ENCODE data around the gene ZNF532. TPM values are rescaled to one million over a fixed set of nuclear protein-coding genes. Genes with fewer than 3 reads are reported as not detected.

ZNF532 gene
- total RNA-seq, 1 experiment from 2014 or later = 18.6 TPM

GRCh38 chr18:58862851-58863538 is 1.7 kb upstream of the ZNF532 start:
- no peak for DNase-seq
- Histone ChIP-seq H3K9me3 (no peaks in the 10 kb centered on the region), H3K36me3 (peaks cover 26% of the 10 kb centered on the region), H3K4me3 (peak overlapping the region; percentile 55), H3K27me3 (no peaks in the 10 kb centered on the region)

GRCh38 chr18:58863539-58864145 is 1.0 kb upstream of the ZNF532 start:
- no peaks in the 10 kb centered on the region for H3K27me3 ChIP-seq
- no peaks in the 10 kb centered on the region for H3K9me3 ChIP-seq
- H3K36me3 ChIP-seq = peaks cover 32% of the 10 kb centered on the region
- peak overlapping the region; percentile 50 for H3K4me3 ChIP-seq
- peak; percentile 42 for DNase-seq

GRCh38 chr18:58865033-58865590 is 435 bp downstream of the ZNF532 start:
- Histone ChIP-seq H3K36me3 (peaks cover 38% of the 10 kb centered on the region), H3K27me3 (no peaks in the 10 kb centered on the region), H3K4me3 (no peak overlapping the region), H3K9me3 (no peaks in the 10 kb centered on the region)
- DNase-seq = no peak

GRCh38 chr18:58865701-58866065 is 1.0 kb downstream of the ZNF532 start:
- H3K4me3 ChIP-seq = no peak overlapping the region
- DNase-seq = no peak
- H3K9me3 ChIP-seq = no peaks in the 10 kb centered on the region
- peaks cover 39% of the 10 kb centered on the region for H3K36me3 ChIP-seq
- H3K27me3 ChIP-seq = no peaks in the 10 kb centered on the region

- peaks cover 41% of the 10 kb centered on the region for H3K36me3 ChIP-seq
Measured at GRCh38 chr18:58866066-58866772, 1.5 kb downstream of the ZNF532 start.

GRCh38 chr18:58866773-58867150 is 2.1 kb downstream of the ZNF532 start:
- no peaks in the 10 kb centered on the region for H3K27me3 ChIP-seq
- H3K9me3 ChIP-seq = no peaks in the 10 kb centered on the region
- H3K4me3 ChIP-seq = no peak overlapping the region
- no peak for DNase-seq
- H3K36me3 ChIP-seq = peaks cover 41% of the 10 kb centered on the region

More at GRCh38 chr18:58866066-58866772, 1.5 kb downstream of the ZNF532 start:
- H3K4me3 ChIP-seq = no peak overlapping the region
- no peaks in the 10 kb centered on the region for H3K27me3 ChIP-seq
- no peak for DNase-seq
- no peaks in the 10 kb centered on the region for H3K9me3 ChIP-seq

GRCh38 chr18:58867281-58867961 is 2.7 kb downstream of the ZNF532 start:
- Histone ChIP-seq H3K27me3 (no peaks in the 10 kb centered on the region), H3K36me3 (peaks cover 45% of the 10 kb centered on the region), H3K4me3 (no peak overlapping the region), H3K9me3 (no peaks in the 10 kb centered on the region)
- no peak for DNase-seq

GRCh38 chr18:58868440-58868839 is 3.8 kb downstream of the ZNF532 start:
- H3K9me3 ChIP-seq = no peaks in the 10 kb centered on the region
- no peak overlapping the region for H3K4me3 ChIP-seq
- H3K36me3 ChIP-seq = peaks cover 50% of the 10 kb centered on the region
- H3K27me3 ChIP-seq = no peaks in the 10 kb centered on the region
- DNase-seq = no peak

- DNase-seq = no peak
Measured at GRCh38 chr18:58870130-58870529, 5.5 kb downstream of the ZNF532 start.

GRCh38 chr18:58870621-58871020 is 5.9 kb downstream of the ZNF532 start:
- Histone ChIP-seq H3K27me3 (no peaks in the 10 kb centered on the region), H3K36me3 (peaks cover 61% of the 10 kb centered on the region), H3K4me3 (no peak overlapping the region), H3K9me3 (no peaks in the 10 kb centered on the region)
- DNase-seq = no peak

More at GRCh38 chr18:58870130-58870529, 5.5 kb downstream of the ZNF532 start:
- Histone ChIP-seq H3K36me3 (peaks cover 62% of the 10 kb centered on the region), H3K27me3 (no peaks in the 10 kb centered on the region), H3K9me3 (no peaks in the 10 kb centered on the region), H3K4me3 (no peak overlapping the region)

- Histone ChIP-seq H3K36me3 (peaks cover 58% of the 10 kb centered on the region), H3K27me3 (no peaks in the 10 kb centered on the region), H3K9me3 (no peaks in the 10 kb centered on the region), H3K4me3 (no peak overlapping the region)
- no peak for DNase-seq
Measured at GRCh38 chr18:58871514-58872420, 7.1 kb downstream of the ZNF532 start.

- H3K9me3 ChIP-seq = no peaks in the 10 kb centered on the region
- no peak overlapping the region for H3K4me3 ChIP-seq
- DNase-seq = no peak
- H3K36me3 ChIP-seq = peaks cover 27% of the 10 kb centered on the region
- H3K27me3 ChIP-seq = no peaks in the 10 kb centered on the region
Measured at GRCh38 chr18:58878640-58879039, 14.0 kb downstream of the ZNF532 start.

- DNase-seq = no peak
- Histone ChIP-seq H3K36me3 (peaks cover 13% of the 10 kb centered on the region), H3K27me3 (no peaks in the 10 kb centered on the region), H3K4me3 (no peak overlapping the region), H3K9me3 (no peaks in the 10 kb centered on the region)
Measured at GRCh38 chr18:58881477-58881876, 16.8 kb downstream of the ZNF532 start.

GRCh38 chr18:58882044-58882443 is 17.4 kb downstream of the ZNF532 start:
- no peak overlapping the region for H3K4me3 ChIP-seq
- H3K9me3 ChIP-seq = no peaks in the 10 kb centered on the region
- no peak for DNase-seq
- H3K36me3 ChIP-seq = peaks cover 10% of the 10 kb centered on the region
- H3K27me3 ChIP-seq = no peaks in the 10 kb centered on the region

- Histone ChIP-seq H3K27me3 (no peaks in the 10 kb centered on the region), H3K9me3 (no peaks in the 10 kb centered on the region), H3K36me3 (peaks cover 7% of the 10 kb centered on the region), H3K4me3 (no peak overlapping the region)
- DNase-seq = no peak
Measured at GRCh38 chr18:58882686-58883085, 18.0 kb downstream of the ZNF532 start.

GRCh38 chr18:58884680-58885079 is 20.0 kb downstream of the ZNF532 start:
- Histone ChIP-seq H3K27me3 (no peaks in the 10 kb centered on the region), H3K9me3 (no peaks in the 10 kb centered on the region), H3K36me3 (peaks cover 18% of the 10 kb centered on the region), H3K4me3 (no peak overlapping the region)
- DNase-seq = no peak
